Uterus (tissue), 2 donors: ENCODE results near the gene HTT-AS.

ENCODE experiments used
- POLR2A ChIP-seq, 2 donors: fragments of 450-650 bp; IDR thresholded peaks; one replicate each; pipeline ENCODE4 v1.6.1; 2016; ENCODE audit warnings: antibody characterized with exemption in 2 of 2, mild to moderate bottlenecking in 1 of 2, moderate library complexity in 1 of 2
- TF ChIP-seq, protein P1 (sequence below), 4 experiments: fragments of 200-600 bp in 2 of 4; fragments of 450-650 bp in 2 of 4; sonication (generic) in 2 of 4; IDR thresholded peaks; one replicate each; pipeline ENCODE4 v1.5.1; 2016 to 2019; ENCODE audit warnings: antibody characterized with exemption in 4 of 4, mild to moderate bottlenecking in 2 of 4, moderate library complexity in 1 of 4

DNA sequence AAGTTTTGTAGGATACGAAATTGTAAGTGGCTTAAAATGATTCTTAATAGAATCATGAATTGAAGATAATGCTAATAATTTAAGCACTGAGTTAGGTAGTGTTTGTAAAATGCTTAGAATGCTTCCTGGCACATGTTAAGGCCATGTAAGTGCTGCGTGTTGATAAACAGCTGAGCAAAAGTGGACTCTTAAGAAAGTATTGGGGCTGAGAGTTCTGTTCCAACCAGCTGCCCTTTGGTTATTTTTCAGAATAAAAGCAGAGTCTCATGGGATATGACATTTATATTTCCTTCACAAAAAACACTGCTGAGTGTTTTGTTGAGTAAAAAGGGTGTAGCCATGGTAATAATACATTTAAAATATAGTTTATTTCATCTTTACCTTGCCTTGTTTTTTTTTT lies 42.6 kb upstream of the HTT-AS start:
- TF ChIP-seq, protein P1, sequence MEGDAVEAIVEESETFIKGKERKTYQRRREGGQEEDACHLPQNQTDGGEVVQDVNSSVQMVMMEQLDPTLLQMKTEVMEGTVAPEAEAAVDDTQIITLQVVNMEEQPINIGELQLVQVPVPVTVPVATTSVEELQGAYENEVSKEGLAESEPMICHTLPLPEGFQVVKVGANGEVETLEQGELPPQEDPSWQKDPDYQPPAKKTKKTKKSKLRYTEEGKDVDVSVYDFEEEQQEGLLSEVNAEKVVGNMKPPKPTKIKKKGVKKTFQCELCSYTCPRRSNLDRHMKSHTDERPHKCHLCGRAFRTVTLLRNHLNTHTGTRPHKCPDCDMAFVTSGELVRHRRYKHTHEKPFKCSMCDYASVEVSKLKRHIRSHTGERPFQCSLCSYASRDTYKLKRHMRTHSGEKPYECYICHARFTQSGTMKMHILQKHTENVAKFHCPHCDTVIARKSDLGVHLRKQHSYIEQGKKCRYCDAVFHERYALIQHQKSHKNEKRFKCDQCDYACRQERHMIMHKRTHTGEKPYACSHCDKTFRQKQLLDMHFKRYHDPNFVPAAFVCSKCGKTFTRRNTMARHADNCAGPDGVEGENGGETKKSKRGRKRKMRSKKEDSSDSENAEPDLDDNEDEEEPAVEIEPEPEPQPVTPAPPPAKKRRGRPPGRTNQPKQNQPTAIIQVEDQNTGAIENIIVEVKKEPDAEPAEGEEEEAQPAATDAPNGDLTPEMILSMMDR (IDR thresholded peaks at IDR 0.05) = no peak
- no peak for TF ChIP-seq POLR2A (IDR thresholded peaks at IDR 0.05)
